Vagina (tissue), 2 donors: ENCODE results near the gene SLC13A3.

Source experiments
- CTCF ChIP-seq, 3 experiments: fragments of 450-650 bp in 2 of 3; fragments of 200-600 bp in 1 of 3; sonication (generic) in 1 of 3; IDR thresholded peaks; one replicate each; pipeline ENCODE4 v1.5.1; 2017 to 2019; ENCODE audit warnings: antibody characterized with exemption in 3 of 3, mild to moderate bottlenecking in 2 of 3, moderate library complexity in 2 of 3
- POLR2AphosphoS5 ChIP-seq, 2 donors: sonication (generic); formaldehyde crosslinking; IDR thresholded peaks; one replicate each; pipeline ENCODE4 v1.9.0; 2017; ENCODE audit warnings: antibody characterized with exemption in 2 of 2, mild to moderate bottlenecking in 2 of 2, low read depth in 1 of 2; ENCODE audit not compliant: insufficient read depth in 1 of 2

- TF ChIP-seq CTCF (IDR thresholded peaks at IDR 0.05) (no peak), POLR2AphosphoS5 (IDR thresholded peaks at IDR 0.05; ENCODE audit: insufficient read depth in 1 of 2, low read depth in 1 of 2) (no peak)
Observed at GRCh38 chr20:46519471-46520068, 131.7 kb downstream of the SLC13A3 start.
